Pancreas (tissue), 10 donors: ENCODE data around the gene BMERB1. TPM values are rescaled to one million over a fixed set of nuclear protein-coding genes. Genes with fewer than 3 reads are reported as not detected.
A peak's percentile ranks its signal among the peaks of the same experiment; 100 is the strongest.

ENCODE experiments used
- ATAC-seq, 4 donors: fragments of 200-7000 bp; cut with Tn5 transposase; one replicate each; pipeline versions ENCODE4 v1.8.0 to v1.9.1; 2020; ENCODE audit warnings: mild to moderate bottlenecking in 4 of 4, moderate library complexity in 4 of 4
- DNase-seq, 6 donors: peaks; one replicate each; pipeline ENCODE4 v3.0.0-alpha.2; 2020
- FAIRE-seq: peaks from 2 replicates; lab custom pipeline; 2012; peaks lifted over from hg19 to GRCh38; lab: Jason Lieb, UNC
- H3K27ac ChIP-seq, 4 donors: fragments of 200-600 bp; sonication (generic); 1 replicate in 3 of 4; 2 replicates in 1 of 4; pipeline versions ENCODE4 v1.5.0 to v1.8.0; 2020
- H3K27me3 ChIP-seq, 4 donors: fragments of 200-600 bp; one replicate each; pipeline ENCODE4 v1.8.0; 2021
- H3K36me3 ChIP-seq, 3 donors: fragments of 200-600 bp; sonication (generic) in 1 of 3; one replicate each; pipeline versions ENCODE4 v1.5.0 to v1.8.0; 2020 to 2021
- H3K4me1 ChIP-seq, 3 donors: fragments of 200-600 bp; one replicate each; pipeline ENCODE4 v1.8.0; 2021
- H3K4me3 ChIP-seq, 4 donors: fragments of 200-600 bp; sonication (generic) in 2 of 4; one replicate each; pipeline versions ENCODE4 v1.5.0 to v1.8.0; 2020 to 2021
- H3K9me3 ChIP-seq, 4 donors: fragments of 200-600 bp; one replicate each; pipeline ENCODE4 v1.8.0; 2021
- CTCF ChIP-seq, 4 donors: fragments of 200-600 bp; sonication (generic) in 3 of 4; IDR thresholded peaks; one replicate each; pipeline versions ENCODE4 v1.5.0 to v1.8.0; 2021; ENCODE audit warnings: antibody characterized with exemption in 4 of 4
- WGBS, 2 donors: extraction: QIAGEN DNeasy Blood & Tissue Kit; methylation state at CpG; one replicate each; pipeline ENCODE4 v1.1.7; 2013; 5-methylcytosine and 5-hydroxymethylcytosine counted together
- intact Hi-C, 3 donors: fragments of 100-400 bp; cut with DNase I; formaldehyde crosslinking; loops; one replicate each; pipeline versions ENCODE4 v1.11.1 to v1.14.2; 2022
- polyA plus RNA-seq, 2 donors: library from polyadenylated mRNA; stranded (reverse); fragments of 200-250 nt; gene quantifications; one replicate each; pipeline ENCODE4 v1.2.3, GENCODE V29; 2013
- total RNA-seq, 6 donors: library from RNA; stranded (reverse); fragmentation: NEBNext Ultra II Directional in 4 of 6; extraction: Animal tissue kit (Norgen Biotek cat#: 25700) in 4 of 6; gene quantifications; one replicate each; pipeline versions ENCODE4 v1.2.1 to v1.2.4, GENCODE V29; 2021 to 2023
- donor health status: healthy with polysubstance abuse.
- donor health status: DM: no; HTN: no; CAD: no; lungs with moderate emphysema.
- donor health status: DM: no; HTN: no; CAD: no.
- donor health status: control.
- donor health status: control.
- donor health status: Bipolar disorder and iron deficiency.
- donor health status: DM: yes; HTN: yes; CAD: no.
- donor health status: DM: no; HTN: no; CAD: no.
- donor health status: DM: no; HTN: no; CAD: no.
- donor health status: DM: yes; HTN: yes; CAD: no.

Gene BMERB1
- total and polyA plus RNA-seq, 8 donors: 10.3 to 21.7 (median 17.5) TPM

GRCh38 chr16:15593235-15593634, 158.8 kb downstream of the BMERB1 start:
- 93 to 95% methylated on average over 9 of the region's 9 CpGs for WGBS, 2 donors
- Histone ChIP-seq H3K36me3 (peaks cover 5 to 39% (median 15%) of the 10 kb centered on the region in 3 donors), H3K27ac (no peak overlapping the region), H3K4me1 (peaks cover 0 to 12% (median 0%) of the 10 kb centered on the region in 3 donors), H3K9me3 (no peaks in the 10 kb centered on the region), H3K4me3 (no peak overlapping the region), H3K27me3 (no peaks in the 10 kb centered on the region)
- ATAC-seq (no peak), DNase-seq (no peak), FAIRE-seq (no peak)
- intact Hi-C loops: no loop called here
- no peak for TF ChIP-seq CTCF (IDR thresholded peaks at IDR 0.05)

- intact Hi-C loops: no loop called here
- Histone ChIP-seq H3K27ac (no peak overlapping the region), H3K36me3 (peaks cover 5 to 54% (median 27%) of the 10 kb centered on the region in 3 donors), H3K4me1 (peaks cover 0 to 9% (median 0%) of the 10 kb centered on the region in 3 donors), H3K27me3 (no peaks in the 10 kb centered on the region), H3K9me3 (no peaks in the 10 kb centered on the region), H3K4me3 (no peak overlapping the region)
- no peak for DNase-seq
- 89 to 91% methylated on average over 6 of the region's 6 CpGs for WGBS, 2 donors
- ATAC-seq: no peak
- no peak for FAIRE-seq
- TF ChIP-seq CTCF (IDR thresholded peaks at IDR 0.05): no peak
These were observed 160.4 kb downstream of the BMERB1 start for GRCh38 chr16:15594711-15595320.

DNA sequence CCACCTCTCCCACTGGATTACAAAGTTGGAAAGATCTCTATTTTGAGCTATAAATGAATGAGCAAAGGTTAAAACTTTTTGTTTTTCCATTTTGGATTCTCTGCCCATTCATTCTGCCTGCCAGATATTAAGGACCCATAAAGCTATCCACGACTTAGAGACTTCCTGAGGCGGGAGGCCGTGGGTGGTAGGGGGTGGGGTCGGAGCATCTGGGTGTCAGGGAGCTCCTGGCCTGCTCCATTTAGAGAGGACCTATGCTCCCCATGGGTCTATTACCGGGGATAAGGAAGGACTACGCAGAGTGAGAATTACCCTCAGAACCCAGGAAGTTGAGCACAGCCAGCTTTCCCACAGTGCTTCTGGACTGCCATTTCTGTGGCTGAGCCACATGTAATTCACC, 162.7 kb downstream of the BMERB1 start:
- H3K27ac ChIP-seq: no peak overlapping the region
- intact Hi-C loops: no loop called here
- no peaks in the 10 kb centered on the region for H3K4me1 ChIP-seq
- no peaks in the 10 kb centered on the region for H3K27me3 ChIP-seq
- 89 to 92% methylated on average over 6 of the region's 6 CpGs for WGBS, 2 donors
- ATAC-seq: no peak
- no peak for TF ChIP-seq CTCF (IDR thresholded peaks at IDR 0.05)
- no peak for DNase-seq
- peaks cover 10 to 77% (median 39%) of the 10 kb centered on the region in 3 donors for H3K36me3 ChIP-seq
- no peaks in the 10 kb centered on the region for H3K9me3 ChIP-seq
- no peak overlapping the region for H3K4me3 ChIP-seq
- FAIRE-seq: no peak

DNA sequence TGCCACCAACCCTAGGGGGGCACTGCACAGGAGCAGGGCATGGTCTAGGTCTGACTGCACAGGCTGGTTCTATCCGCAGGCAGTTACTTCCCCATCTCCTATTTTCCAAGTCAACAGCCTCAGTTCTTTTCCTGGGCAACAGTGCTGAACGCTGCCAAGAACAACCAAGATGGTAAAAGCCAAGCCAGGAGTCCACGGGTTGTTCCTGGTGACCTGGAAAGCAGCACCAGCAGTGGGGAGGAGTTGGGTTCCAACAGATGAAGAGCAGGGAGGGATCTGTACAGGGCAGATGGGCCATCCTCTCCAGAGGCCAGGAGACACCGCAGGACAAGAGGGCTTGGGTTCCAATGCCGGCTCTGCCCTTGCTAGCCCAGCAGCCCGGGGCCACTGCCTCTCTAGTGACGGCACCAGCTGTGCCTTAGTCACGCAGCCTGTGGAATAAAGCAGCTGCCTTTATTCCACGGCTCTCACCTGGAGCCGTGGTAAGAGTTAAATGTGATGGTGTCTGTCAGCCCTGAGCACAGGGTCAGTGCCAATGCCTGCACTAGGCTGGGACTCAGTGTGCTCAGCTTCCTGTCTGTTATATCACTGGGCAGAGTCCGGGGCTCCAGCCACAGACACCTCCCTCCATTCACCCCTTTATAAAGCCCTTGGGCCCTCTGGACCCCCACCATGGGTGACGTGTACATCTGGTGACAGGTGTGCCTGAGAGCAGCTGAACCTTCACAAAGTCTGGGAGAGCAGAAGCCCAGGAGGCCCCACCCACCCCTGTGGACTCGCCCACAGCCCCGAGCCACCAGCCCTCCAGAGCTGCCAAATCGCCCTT, 163.6 kb downstream of the BMERB1 start:
- no peak for TF ChIP-seq CTCF (IDR thresholded peaks at IDR 0.05)
- Histone ChIP-seq H3K36me3 (peaks cover 10 to 77% (median 43%) of the 10 kb centered on the region in 3 donors), H3K4me1 (no peaks in the 10 kb centered on the region), H3K4me3 (no peak overlapping the region), H3K27me3 (no peaks in the 10 kb centered on the region), H3K9me3 (no peaks in the 10 kb centered on the region), H3K27ac (no peak overlapping the region)
- peak in 1 of 4 donors; percentile 19 for ATAC-seq
- WGBS, 2 donors: 94% methylated on average over 15 of the region's 15 CpGs
- no peak for DNase-seq
- intact Hi-C loops: no loop called here
- FAIRE-seq: no peak
